HG03571 (cell line): ENCODE measurements around the gene PTPRN2.
"Not testable (repeated sequence)": the region's sequence is repeated elsewhere in the genome, so short reads cannot be mapped to it uniquely, and the experiment has no call there.

Experiments used
- ATAC-seq: cut with Tn5 transposase; IDR thresholded peaks from one replicate; pipeline ENCODE4 v1.9.1; 2021; ENCODE audit not compliant: unreplicated experiment

The PTPRN2 gene

GRCh38 chr7:158473221-158473620 lies 114.4 kb downstream of the PTPRN2 start:
- ATAC-seq, result no peak

- no peak for ATAC-seq
These were observed 115.0 kb downstream of the PTPRN2 start for GRCh38 chr7:158472596-158472995.

- no peak for ATAC-seq
These were observed 115.9 kb downstream of the PTPRN2 start for GRCh38 chr7:158471716-158472115.

GRCh38 chr7:158470336-158470735 lies 117.3 kb downstream of the PTPRN2 start:
- ATAC-seq, result no peak

GRCh38 chr7:158469396-158470051 lies 118.1 kb downstream of the PTPRN2 start:
- no peak for ATAC-seq

GRCh38 chr7:158468700-158469296 lies 118.8 kb downstream of the PTPRN2 start:
- no peak for ATAC-seq

- no peak for ATAC-seq
These were observed 119.4 kb downstream of the PTPRN2 start for GRCh38 chr7:158468181-158468580.

GRCh38 chr7:158467562-158467961 lies 120.1 kb downstream of the PTPRN2 start:
- no peak for ATAC-seq

GRCh38 chr7:158463317-158463716 lies 124.3 kb downstream of the PTPRN2 start:
- ATAC-seq, result no peak

- ATAC-seq, result no peak
These were observed 125.8 kb downstream of the PTPRN2 start for GRCh38 chr7:158461824-158462223.

GRCh38 chr7:158460665-158461064 lies 127.0 kb downstream of the PTPRN2 start:
- no peak for ATAC-seq

GRCh38 chr7:158458716-158459282 lies 128.8 kb downstream of the PTPRN2 start:
- no peak for ATAC-seq

- ATAC-seq, result no peak
These were observed 129.5 kb downstream of the PTPRN2 start for GRCh38 chr7:158458096-158458495.

- ATAC-seq, result not testable (repeated sequence)
These were observed 130.0 kb downstream of the PTPRN2 start for GRCh38 chr7:158457586-158457985.

- no peak for ATAC-seq
These were observed 133.0 kb downstream of the PTPRN2 start for GRCh38 chr7:158454631-158455030.

GRCh38 chr7:158453663-158454062 lies 134.0 kb downstream of the PTPRN2 start:
- no peak for ATAC-seq

GRCh38 chr7:158452331-158452730 lies 135.3 kb downstream of the PTPRN2 start:
- no peak for ATAC-seq

GRCh38 chr7:158450476-158451124 lies 137.0 kb downstream of the PTPRN2 start:
- no peak for ATAC-seq

GRCh38 chr7:158449942-158450341 lies 137.7 kb downstream of the PTPRN2 start:
- ATAC-seq, result no peak

GRCh38 chr7:158449266-158449665 lies 138.4 kb downstream of the PTPRN2 start:
- no peak for ATAC-seq

GRCh38 chr7:158448430-158449100 lies 139.1 kb downstream of the PTPRN2 start:
- no peak for ATAC-seq
